Nucleus accumbens (tissue), 56 donors: ENCODE measurements around the gene GAPDH.
A peak's percentile ranks its signal among the peaks of the same experiment; 100 is the strongest.
"Not testable (repeated sequence)": the region's sequence is repeated elsewhere in the genome, so short reads cannot be mapped to it uniquely, and the experiment has no call there.

ENCODE experiments used
- DNase-seq, 56 donors: peaks; one replicate each; lab custom pipeline; 2025; lab: John Stamatoyannopoulos, UW

The GAPDH gene

GRCh38 chr12:6558014-6558760, 23.9 kb downstream of the GAPDH start:
- DNase-seq: peak in 3 of 56 donors; percentile 17 to 49 (median 30)

- no peak for DNase-seq
Measured at GRCh38 chr12:6559500-6559899, 25.2 kb downstream of the GAPDH start.

- no peak for DNase-seq
Measured at GRCh38 chr12:6560501-6561205, 26.3 kb downstream of the GAPDH start.

GRCh38 chr12:6562881-6563280, 28.6 kb downstream of the GAPDH start:
- DNase-seq: no peak

- DNase-seq: peak in 20 of 56 donors; percentile 9 to 75 (median 26)
Measured at GRCh38 chr12:6563448-6564050, 29.2 kb downstream of the GAPDH start.

GRCh38 chr12:6567112-6567670, 32.9 kb downstream of the GAPDH start:
- no peak for DNase-seq

- no peak for DNase-seq
Measured at GRCh38 chr12:6569312-6569711, 35.0 kb downstream of the GAPDH start.

- no peak for DNase-seq
Measured at GRCh38 chr12:6569786-6570185, 35.5 kb downstream of the GAPDH start.

- peak in 2 of 56 donors; percentile 18 to 21 for DNase-seq
Measured at GRCh38 chr12:6570264-6570887, 36.1 kb downstream of the GAPDH start.

- DNase-seq: no peak
Measured at GRCh38 chr12:6573001-6573400, 38.7 kb downstream of the GAPDH start.

GRCh38 chr12:6574576-6575295, 40.4 kb downstream of the GAPDH start:
- no peak for DNase-seq

- DNase-seq: no peak
Measured at GRCh38 chr12:6575648-6576047, 41.3 kb downstream of the GAPDH start.

- DNase-seq: no peak
Measured at GRCh38 chr12:6582196-6582595, 47.9 kb downstream of the GAPDH start.

GRCh38 chr12:6582959-6583358, 48.6 kb downstream of the GAPDH start:
- no peak for DNase-seq

- DNase-seq: no peak
Measured at GRCh38 chr12:6584293-6584692, 50.0 kb downstream of the GAPDH start.

- not testable (repeated sequence) for DNase-seq
Measured at GRCh38 chr12:6586569-6586968, 52.3 kb downstream of the GAPDH start.
